ENCODE results near the gene DENND5A.
"Not testable (repeated sequence)": the region's sequence is repeated elsewhere in the genome, so short reads cannot be mapped to it uniquely, and the experiment has no call there.

Gene DENND5A

DNA sequence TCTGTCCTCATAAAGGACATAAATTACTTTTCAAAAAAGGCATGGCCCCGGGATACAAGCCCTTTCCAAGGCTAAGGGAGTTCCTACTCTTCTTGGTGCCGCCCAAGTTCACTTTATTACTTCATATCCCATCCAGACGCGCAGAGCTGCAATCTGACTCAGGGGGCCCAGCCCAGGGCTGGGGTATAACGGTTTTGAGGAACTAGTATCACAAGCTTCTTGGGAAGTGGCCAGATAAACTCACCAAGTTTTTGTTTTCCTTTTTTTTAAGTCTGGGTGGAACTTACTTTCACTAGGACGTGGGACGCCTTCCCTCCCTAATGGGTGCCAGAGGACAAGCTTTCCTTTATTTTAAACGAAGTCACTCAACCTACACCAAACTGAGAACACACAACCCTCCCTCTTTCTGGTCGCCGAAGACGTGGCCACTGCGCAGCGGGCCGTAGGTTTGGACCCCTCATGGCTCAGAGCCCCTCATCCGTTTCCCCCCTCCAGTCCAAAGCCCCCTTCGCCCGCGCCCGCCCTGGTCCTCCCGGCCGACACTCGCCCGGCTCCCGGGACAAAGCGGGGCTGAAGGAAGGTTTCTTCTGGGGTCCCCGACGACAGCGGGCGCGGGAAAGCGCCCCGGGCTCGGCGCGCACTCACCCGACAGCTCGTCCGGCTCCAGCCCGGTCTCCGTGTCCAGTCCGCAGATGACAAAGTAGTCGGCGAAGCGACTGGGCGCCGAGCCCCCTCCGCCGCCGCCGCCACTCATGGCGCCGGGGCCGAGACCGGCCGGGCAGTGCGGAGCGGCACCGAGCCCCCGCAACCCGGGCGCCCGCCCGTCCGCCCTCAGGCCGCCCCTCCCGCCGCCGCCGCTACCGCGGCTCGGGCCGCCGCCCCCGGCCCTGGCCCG lies 587 bp downstream of the DENND5A start:
- DNase-seq: peak; percentile 93 to 97 (median 94)

DNA sequence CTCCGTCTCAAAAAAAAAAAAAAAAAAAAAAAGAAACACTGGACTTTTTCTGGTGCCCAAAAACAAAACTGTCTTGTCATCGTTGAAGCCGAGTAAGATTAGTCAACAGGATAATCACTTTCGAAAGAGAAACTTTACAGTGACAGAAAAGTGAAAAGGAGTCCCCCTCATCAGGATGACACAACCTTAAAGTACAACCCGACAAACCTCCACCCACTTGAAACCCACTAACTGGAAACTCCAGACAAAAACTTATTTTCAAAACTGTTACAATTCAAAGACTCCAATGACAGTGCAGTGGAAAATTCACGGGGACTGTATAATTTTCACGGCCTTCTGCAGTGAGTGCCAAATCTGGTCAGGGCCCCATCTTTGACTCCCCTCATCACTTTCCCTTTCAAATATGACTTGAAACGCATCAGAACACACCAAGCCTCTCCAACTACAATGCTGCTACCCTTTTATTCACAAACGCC lies 1.3 kb downstream of the DENND5A start:
- peak; percentile 90 to 99 (median 97) for DNase-seq

DNA sequence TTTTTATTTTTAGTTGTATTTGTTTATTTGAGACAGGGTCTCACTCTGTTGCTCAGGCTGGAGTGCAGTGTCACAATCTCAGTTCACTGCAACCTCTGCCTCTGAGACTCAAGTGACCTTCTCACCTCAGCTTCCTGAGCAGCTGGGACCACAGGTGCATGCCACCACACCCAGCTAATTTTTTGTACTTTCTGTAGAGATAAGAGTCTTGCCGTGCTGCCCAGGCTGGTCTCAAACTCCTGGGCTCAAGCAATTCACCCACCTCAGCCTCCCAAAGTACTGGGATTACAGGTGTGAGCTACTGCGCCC lies 4.4 kb downstream of the DENND5A start:
- not testable (repeated sequence) for DNase-seq

DNA sequence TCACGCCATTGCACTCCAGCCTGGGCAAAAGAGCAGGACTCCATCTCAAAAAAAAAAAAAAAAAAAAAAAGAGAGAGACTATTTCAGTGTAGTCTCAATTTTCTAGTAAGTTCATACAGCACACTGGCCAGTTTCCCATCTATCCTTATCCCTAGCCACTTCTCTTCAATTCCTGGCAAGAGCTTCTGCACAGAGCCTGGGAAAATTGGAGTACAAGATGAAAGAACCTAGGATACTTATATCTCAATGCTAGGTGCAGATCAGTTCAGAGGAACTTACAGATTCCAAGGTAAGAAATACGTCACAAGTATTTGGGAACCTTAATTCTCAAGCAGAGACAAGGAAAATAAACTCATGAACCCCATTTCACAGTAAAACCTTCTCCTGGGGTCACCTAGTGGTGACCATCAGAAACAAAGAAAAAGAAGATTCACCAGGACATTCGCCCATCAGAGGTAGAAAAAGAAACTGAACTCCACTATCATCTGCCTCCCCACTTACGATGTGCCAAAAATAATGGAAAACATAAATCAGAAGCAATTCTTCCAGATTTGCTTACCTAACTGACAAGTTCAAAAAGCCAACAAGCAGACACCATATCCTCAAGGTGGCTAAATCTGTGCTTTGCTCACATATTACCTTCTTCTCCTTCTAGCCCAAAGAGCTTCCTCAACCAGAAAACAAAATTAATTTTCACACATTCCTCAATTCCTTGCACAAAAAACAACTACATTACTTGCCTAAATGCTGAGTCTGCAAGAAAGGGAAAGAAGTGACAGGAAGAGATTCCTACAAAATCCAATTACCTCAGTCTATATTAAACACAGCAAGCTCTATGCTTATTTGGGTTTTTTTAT lies 4.9 kb downstream of the DENND5A start:
- no peak for DNase-seq

DNA sequence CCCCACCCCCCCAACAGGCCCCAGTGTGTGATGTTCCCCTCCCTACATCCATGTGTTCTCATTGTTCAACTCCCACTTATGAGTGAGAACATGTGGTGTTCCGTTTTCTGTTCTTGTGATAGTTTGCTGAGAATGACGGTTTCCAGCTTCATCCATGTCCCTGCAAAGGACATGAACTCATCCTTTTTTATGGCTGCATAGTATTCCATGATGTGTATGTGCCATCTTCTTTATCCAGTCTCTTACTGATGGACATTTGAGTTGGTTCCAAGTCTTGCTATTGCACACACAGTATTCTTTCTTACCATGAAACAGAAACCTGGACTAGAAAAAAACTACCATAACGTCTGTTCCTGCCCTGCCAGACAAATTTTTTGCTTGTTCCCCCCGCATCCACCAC lies 6.9 kb downstream of the DENND5A start:
- DNase-seq: not testable (repeated sequence)

DNA sequence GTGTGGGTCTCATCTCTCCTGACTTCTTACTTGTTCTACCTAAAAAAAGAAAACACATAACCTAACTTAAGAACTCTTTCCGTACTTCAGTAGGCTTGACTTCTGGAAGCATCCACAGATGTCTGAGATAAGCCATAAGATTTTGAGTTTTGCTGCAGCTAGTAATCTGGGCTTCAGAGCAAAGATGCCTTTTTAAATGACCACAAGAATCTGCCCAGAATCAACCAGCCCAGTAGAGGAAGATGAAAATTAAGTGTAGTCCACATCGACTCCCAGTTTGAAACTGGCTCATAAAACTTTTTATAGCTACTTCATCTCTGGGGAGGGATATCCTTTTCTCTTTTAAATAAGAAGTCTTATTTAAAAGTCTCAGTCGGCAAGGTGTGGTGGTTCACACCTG lies 10.7 kb downstream of the DENND5A start:
- DNase-seq: no peak

DNA sequence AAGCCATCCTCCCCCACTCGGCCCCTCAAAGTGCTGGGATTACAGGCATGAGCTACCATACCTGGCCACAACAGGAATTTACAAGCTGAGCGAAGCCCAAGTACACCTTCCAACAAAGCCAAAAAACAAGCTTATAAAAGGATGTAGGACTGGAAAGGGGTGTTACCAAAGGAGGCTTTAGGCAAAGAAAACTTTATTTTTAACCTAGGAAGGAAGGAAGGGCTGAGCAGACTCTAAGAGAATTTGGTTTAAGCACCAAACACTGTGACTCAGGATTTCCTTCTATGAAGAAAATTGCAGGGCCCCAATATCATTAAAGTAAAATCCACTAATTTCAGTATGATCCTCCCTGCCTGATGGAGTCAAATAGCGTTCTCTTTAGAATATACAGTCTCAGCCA lies 12.1 kb downstream of the DENND5A start:
- DNase-seq: no peak

DNA sequence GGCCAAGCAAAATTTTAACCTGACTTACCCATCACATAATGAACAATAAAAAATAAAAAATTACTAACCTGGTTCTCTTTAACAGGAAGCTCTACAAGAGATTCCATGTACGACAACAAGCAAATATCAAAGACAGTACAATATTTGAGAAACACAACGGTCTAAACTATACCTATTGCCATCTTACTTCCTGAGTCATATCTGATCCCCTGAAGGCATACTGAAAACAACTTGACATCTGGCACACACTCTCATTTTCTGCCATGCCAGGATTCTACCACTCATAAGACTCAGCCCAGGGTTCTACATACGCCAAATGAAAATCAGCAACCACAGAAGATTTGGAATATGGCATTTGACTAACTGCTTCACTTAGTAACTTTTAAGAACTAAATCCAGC lies 13.8 kb downstream of the DENND5A start:
- no peak for DNase-seq

DNA sequence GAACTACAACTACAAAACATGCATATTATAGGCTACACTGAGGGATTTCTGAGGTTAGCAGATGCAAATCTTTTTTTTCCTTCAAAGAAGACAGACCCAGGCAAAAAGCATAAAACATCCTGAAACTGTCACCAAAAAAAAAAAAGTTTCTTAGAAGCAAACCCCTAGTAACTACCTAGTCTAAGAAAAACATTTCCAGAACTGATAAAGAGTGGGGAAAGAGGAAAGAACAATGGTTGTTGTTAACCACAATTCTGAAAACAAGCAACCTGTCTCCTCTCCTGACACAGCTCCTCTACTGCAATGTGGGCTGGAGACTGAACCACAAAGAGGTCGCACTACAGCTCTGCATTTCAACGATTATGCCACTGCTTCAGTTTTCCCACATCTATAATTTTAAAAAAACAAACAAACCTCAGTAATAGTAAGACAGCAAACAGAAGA lies 15.0 kb downstream of the DENND5A start:
- DNase-seq: no peak

DNA sequence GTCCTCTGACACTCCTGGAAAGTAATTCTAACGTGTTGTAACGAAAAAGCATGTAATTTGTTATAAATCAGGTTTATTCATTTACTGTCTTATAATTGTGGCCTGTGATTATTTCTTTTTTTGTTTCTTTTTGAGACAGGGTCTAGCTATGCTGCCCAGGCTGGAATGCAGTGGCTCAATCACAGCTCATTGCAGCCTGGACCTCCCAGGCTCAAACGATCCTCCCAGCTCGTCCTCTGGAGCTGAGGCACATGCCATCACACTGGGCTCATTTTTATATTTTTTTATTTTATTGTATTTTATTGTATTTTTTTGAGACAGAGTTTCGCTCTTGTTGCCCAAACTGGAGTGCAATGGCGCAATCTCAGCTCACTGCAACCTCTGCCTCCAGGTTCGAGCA lies 15.9 kb downstream of the DENND5A start:
- no peak for DNase-seq

DNA sequence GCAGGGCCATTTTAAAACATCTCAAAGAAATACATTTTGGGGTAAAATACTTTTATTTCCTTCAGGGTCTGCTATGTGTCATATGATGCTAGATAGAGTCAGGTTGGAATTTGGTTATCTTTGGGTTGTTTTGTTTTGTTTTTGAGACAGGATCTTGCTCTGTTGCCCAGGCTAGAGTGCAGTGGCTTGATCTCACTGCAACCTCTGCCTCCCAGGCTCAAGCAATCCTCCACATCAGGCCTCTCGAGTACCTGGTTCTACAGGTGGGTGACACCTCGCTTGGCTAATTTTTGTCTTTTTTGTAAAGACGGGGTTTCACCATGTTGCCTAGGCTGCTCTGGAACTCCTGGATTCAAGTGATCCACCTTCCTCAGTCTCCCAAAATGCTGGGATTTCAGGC lies 17.3 kb downstream of the DENND5A start:
- DNase-seq: no peak

DNA sequence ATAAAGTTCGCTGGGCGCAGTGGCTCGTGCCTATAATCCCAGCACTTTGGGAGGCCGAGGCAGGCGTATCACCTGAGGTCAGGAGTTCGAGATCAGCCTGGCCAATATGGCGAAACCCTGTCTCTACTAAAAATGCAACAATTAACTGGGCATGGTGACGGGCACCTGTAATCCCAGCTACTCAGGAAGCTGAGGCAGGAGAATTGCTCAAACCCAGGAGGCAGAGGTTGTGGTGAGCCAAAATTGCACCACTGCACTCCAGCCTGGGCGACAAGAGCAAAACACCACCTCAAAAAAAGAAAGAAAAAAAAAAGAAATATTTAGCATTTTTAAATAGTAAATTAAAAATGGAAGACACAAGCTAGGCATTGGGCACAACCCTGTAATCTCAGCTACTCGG lies 28.9 kb downstream of the DENND5A start:
- DNase-seq: not testable (repeated sequence)

DNA sequence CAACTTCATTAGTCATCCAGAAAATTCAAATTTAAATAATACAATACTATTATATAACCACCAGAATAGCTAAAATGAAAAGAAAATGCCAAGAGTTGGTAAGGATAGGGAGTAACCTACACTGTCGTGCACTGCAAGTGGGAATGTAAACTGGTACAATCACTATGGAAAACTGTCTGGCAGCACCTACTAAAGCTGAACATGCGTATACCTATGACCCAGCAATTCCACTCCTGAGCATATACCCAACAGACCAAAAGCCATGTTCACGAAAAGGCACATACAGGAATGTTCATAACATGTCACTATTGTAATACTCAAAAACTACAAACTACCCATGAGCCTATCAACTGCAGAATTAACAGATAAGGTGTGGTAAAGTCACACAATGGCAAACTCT lies 32.7 kb downstream of the DENND5A start:
- DNase-seq: no peak

DNA sequence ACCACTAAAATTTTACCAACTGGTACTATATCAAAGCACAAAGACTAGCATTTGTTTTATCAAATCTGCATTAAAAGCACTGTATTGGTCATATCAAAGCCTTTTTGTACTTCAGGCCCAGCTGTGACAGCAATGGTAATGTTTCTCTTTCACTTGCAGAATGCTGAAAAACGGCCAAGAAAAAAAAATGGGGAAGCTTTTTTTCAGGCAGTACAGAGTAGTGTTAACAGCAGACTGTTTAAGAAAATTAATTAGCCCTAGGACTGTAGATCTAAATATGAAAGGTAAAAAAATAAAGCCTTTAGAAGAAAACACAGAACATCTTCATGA lies 33.3 kb downstream of the DENND5A start:
- DNase-seq: peak; percentile 63 to 82 (median 71)

DNA sequence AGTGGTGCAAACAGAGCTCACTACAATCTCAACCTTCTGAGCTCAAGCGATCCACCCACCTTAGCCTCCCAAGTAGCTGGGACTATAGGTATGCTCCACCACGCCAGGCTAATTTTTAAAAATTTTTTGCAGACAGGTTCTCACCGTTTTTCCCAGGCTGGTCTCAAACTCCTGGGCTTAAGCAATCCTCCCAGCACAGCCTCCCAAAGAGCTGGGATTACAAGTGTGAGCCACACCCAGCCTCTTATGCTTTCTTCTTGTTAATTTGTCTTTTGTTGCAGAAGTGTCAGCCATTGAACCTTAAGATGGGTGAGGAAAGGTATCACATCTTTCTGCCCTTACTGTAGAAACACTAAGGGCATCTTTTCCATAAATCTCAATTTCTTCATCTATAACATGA lies 34.9 kb downstream of the DENND5A start:
- peak in 1 of 3 donors; percentile 43 for DNase-seq

DNA sequence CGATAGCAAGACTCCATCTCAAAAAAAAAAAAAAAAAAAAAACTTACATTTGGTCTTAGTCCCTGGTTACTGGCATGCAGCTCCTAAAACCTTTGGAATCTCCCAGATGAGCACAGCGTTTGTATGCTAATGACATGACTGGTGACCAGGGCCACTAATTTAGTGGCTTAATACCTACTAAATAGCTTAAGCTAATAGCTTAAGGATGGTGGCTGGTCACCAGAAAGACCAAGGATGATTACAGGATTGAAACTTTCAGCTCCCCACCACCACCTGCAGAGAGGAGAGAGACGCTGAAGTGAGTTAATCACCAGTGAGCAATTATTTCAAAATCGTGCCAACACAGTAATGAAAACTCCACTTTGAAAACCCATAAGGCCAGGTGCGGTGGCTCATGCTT lies 37.1 kb downstream of the DENND5A start:
- DNase-seq: peak; percentile 31 to 62 (median 55)

DNA sequence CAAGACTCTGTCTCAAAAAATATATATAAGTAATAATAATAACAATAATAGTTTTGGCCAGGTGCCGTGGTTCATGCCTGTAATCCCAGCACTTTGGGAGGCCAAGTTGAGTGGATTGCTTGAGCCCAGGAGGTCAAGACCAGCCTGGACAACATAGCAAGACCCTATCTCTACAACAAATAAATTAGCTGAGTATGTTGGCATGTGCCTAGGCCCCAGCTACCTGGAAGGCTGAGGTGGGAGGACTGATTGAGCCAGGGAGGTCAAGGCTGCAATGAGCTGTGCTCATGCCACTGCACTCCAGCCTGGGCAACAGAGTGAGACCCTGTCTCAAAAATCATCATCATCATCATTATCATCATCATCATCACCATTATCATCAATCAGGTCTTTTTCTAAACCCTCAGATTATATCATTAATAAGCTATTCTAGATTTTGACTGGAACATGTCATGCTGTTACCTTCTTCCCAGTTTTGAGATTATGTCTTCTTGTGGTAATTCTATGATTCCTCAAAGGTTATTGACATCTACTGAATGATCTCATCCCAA lies 39.3 kb downstream of the DENND5A start:
- DNase-seq: no peak

DNA sequence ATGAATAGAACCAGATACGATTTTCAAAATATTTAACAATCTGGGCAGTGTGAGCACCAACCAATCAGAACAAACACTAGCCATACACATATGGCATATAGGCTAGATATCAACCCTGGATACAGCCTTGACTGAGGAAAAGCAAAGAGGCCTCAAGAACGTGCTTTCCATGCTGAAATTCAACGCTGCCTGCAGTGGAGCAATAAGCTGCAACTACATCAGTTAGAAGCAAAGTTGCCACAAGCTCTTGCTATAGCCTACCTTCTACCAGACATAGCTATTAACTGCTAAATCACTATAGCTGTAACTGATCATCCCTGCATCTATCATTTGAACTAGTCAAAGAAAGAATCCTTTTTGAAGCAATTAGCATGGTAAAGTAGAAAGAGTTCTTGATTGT lies 42.5 kb downstream of the DENND5A start:
- no peak for DNase-seq

DNA sequence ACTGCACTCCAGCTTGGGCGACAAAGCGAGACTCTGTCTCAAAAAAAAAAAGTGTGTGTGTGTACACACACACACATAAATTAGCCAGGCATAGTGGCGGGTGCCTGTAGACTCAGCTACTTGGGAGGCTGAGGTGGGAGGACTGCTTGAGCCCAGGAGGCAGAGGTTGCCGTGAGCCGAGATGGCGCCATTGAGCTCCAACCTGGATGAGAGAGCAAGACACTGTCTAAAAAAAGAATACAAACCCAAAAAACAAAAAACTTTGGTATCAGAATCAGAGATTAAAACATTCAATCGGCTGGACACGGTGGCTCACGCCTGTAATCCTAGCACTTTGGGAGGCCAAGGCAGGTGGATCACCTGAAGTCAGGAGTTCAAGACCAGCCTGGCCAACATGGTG lies 44.3 kb downstream of the DENND5A start:
- not testable (repeated sequence) for DNase-seq

DNA sequence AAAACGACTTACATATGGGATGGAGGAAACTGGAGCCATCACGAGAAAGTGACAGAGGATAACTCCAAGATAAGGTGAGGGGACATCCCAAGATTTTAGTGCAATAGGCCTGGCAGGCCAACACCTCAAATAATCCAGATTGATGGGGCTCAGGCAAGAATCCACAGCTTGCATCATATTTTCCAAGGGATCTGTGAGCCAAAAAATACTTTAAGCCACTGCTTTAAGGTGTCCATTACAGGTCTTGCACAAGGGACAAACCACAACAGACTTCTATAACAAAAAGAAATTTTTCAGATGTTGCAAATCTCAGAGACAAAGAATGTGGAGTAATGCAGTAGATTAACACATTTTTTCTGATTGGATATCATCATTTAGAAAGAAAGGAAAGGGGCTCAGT lies 45.6 kb downstream of the DENND5A start:
- DNase-seq: no peak

DNA sequence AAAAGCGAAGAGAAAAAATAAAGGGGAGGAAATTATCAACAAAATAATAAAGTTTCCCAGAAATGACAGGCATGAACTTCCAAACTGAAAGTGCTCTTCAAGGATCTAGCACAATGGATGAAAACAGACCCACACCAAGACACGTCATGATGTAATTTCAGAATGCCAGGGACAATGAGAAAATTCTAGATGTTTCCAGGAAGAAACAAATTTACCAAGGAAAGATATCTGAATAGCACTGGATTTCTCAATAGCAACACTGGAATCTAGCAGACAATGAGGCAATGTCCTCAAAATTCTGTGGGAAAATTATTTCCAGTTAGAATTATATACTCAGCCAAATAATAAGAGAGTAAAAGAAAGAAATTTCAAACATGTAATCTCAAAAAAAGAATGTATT lies 46.0 kb downstream of the DENND5A start:
- DNase-seq: peak; percentile 21 to 67 (median 46)

DNA sequence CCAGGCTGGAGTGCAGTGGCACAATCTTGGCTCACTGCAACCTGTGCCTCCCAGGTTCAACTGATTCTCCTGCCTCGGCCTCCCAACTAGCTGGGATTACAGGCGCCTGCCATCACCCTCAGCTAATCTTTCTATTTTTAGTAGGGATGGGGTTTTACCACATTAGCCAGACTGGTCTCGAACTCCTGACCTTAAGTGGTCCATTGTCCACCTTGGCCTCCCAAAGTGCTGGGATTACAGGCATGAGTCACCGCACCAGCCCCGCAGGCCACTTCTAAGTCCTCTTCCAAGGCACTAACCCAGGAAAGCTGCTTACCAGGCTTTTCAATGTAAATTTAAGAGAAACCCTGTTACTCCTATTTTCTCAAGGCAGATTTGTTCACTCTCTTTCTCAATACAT lies 50.4 kb downstream of the DENND5A start:
- no peak for DNase-seq

DNA sequence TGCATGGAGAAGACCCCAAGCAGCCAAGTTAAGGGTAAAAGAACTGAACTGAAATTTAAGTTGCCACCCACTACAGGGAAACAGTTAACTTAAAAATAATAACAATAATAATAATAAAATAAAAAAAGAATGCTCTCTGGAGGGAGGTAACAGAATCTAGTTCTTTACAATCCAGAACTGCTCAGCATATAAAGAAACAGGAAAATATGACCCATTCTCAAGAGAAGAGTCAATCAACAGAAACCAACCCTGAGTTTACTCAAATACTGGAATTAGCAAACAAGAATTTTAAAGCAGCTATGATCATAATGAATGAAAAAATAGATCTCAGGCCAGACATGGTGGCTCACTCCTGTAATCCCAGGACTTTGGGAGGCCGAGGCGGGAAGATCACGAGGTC lies 53.8 kb downstream of the DENND5A start:
- no peak for DNase-seq

DNA sequence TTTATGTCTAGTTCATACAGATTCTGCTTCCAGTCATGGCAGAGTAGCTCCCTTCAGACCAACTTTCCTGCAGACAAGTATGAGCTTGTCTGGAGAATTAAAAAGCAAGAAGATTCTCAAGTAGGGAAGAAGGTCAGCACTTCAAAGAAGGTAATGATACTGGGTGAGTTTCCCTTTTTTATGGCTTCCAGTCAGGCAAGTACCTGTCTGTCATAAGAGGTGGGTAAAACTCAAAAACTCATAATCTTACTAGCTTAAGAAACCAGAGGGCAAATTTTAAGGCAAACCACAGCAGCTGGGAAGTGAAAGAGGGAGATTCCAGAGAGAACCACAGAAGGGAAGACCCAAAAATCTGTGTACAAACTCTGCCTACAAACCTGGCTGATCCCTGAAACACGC lies 54.2 kb downstream of the DENND5A start:
- DNase-seq: peak; percentile 29 to 56 (median 43)
